ENCODE data around the gene CRIM1.

DNA sequence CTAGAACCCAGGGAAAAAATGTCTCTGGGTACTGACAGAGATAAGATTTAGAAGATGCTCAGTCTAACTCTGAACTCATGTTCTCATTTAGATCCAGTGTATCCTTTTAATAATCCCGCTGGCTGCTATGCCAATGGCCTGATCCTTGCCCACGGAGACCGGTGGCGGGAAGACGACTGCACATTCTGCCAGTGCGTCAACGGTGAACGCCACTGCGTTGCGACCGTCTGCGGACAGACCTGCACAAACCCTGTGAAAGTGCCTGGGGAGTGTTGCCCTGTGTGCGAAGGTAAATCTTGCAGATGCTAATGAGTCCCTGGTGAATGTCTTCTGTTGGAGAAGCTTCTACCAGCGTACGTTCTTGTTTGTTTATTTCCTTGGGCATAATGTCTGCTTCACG is 123.8 kb downstream of the CRIM1 start:
- TF ChIP-seq EZH2 (IDR thresholded peaks at IDR 0.05; ENCODE audit: insufficient read depth, poor library complexity, severe bottlenecking) = no peak
- TF ChIP-seq EZH2phosphoT487 (IDR thresholded peaks at IDR 0.05; ENCODE audit: insufficient read depth, low read depth) = no peak

All from GM23248 (cell line).